CD4-positive, CD25-positive, alpha-beta regulatory T cell (primary cell): ENCODE results near the gene CAMSAP1. TPM values are rescaled to one million over a fixed set of nuclear protein-coding genes. Genes with fewer than 3 reads are reported as not detected.

Experiments used
- ATAC-seq, 2 donors: fragments of 150-1000 bp; cut with Tn5 transposase; one replicate each; pipeline ENCODE4 v1.10.0; 2021; ENCODE audit warnings: low read depth in 2 of 2, moderate number of reproducible peaks in 2 of 2, moderate library complexity in 1 of 2
- DNase-seq, 3 donors: peaks; one replicate each; pipeline versions ENCODE4 v3.0.0 to v3.0.0-alpha.2; 2012 to 2022; ENCODE audit warnings: mixed read lengths in 1 of 3
- H3K27ac ChIP-seq: one replicate; pipeline ENCODE4 v1.7.0; 2013; ENCODE audit warnings: mild to moderate bottlenecking, low read length; ENCODE audit not compliant: insufficient read depth, poor library complexity, severe bottlenecking
- H3K27me3 ChIP-seq: one replicate; pipeline ENCODE4 v1.7.0; 2013; ENCODE audit warnings: low read length; ENCODE audit not compliant: control insufficient read depth, insufficient read depth
- H3K36me3 ChIP-seq: one replicate; pipeline ENCODE4 v1.7.0; 2013; ENCODE audit warnings: mild to moderate bottlenecking, low read length, moderate library complexity; ENCODE audit not compliant: control insufficient read depth, insufficient read depth
- H3K4me1 ChIP-seq: 2 replicates; pipeline ENCODE4 v1.7.0; 2013; ENCODE audit warnings: mild to moderate bottlenecking, low read length; ENCODE audit not compliant: insufficient read depth, control insufficient read depth, poor library complexity, severe bottlenecking
- H3K4me3 ChIP-seq: one replicate; pipeline ENCODE4 v1.7.0; 2013; ENCODE audit warnings: low read depth, mild to moderate bottlenecking, low read length, moderate library complexity
- H3K9me3 ChIP-seq, 2 experiments: 1 replicate in 1 of 2; 2 replicates in 1 of 2; pipeline ENCODE4 v1.7.0; 2013; ENCODE audit warnings: low read length in 2 of 2, mild to moderate bottlenecking in 1 of 2, moderate library complexity in 1 of 2; ENCODE audit not compliant: control insufficient read depth in 2 of 2
- H3K27ac Mint-ChIP-seq, 3 donors: one replicate each; pipeline ENCODE4 v1.8.0; 2020 to 2022; ENCODE audit warnings: mild to moderate bottlenecking in 3 of 3, mixed read lengths in 3 of 3, moderate library complexity in 2 of 3
- H3K27me3 Mint-ChIP-seq: one replicate; pipeline ENCODE4 v1.8.0; 2022; ENCODE audit warnings: mild to moderate bottlenecking, mixed read lengths
- H3K36me3 Mint-ChIP-seq: one replicate; pipeline ENCODE4 v1.8.0; 2020; ENCODE audit warnings: mixed read lengths
- H3K4me1 Mint-ChIP-seq, 4 donors: one replicate each; pipeline ENCODE4 v1.8.0; 2020 to 2022; ENCODE audit warnings: mixed read lengths in 4 of 4, mild to moderate bottlenecking in 1 of 4
- H3K4me3 Mint-ChIP-seq, 4 donors: one replicate each; pipeline ENCODE4 v1.8.0; 2020 to 2022; ENCODE audit warnings: mild to moderate bottlenecking in 4 of 4, mixed read lengths in 4 of 4, moderate library complexity in 3 of 4
- H3K9me3 Mint-ChIP-seq, 7 donors: one replicate each; pipeline ENCODE4 v1.8.0; 2020 to 2022; ENCODE audit warnings: mixed read lengths in 7 of 7, mild to moderate bottlenecking in 3 of 7, moderate library complexity in 2 of 7
- polyA plus RNA-seq, 4 donors: library from polyadenylated mRNA; unstranded; fragments of 300-500 nt; fragmentation: Illumina TruSeq; gene quantifications; one replicate each; pipeline ENCODE4 v1.2.3, GENCODE V29; 2021
- total RNA-seq: library from RNA; stranded (reverse); gene quantifications from one replicate; pipeline ENCODE4 v1.2.3, GENCODE V29; 2022

Gene CAMSAP1
- total and polyA plus RNA-seq, 5 donors from 2014 or later: 0.67 to 31.6 (median 2.0) TPM

DNA sequence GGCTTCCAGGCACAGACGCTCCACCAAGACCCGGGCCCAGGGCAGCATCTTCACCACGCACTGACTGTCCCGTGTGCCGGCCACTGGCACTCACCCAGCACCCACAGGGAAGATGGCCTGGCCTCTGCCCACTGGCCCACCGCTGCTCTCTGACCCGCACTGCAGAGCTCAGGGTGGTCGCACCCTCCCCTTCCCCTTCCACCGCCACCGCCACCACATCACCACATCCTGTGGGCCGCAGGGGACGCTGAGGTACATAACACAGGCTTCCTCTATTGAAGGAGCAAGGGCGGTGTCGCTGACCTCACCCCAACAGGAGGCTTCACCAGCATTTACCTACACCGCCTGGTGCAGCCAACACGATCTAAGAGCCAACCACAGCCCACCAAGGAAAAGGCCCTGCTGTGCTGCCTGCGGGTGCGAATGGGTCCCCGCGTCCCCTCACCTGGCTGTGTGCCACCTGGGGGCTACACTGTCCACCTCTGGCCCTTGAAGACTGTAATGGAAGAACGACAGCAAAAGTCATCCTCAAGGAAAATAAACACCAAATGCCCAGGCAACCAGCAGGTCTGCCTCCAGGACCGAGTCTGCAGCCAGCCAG lies 101.8 kb downstream of the CAMSAP1 start:
- Mint-ChIP-seq H3K36me3 (peaks cover 4% of the 10 kb centered on the region), H3K9me3 (peaks cover 0 to 1% (median 0%) of the 10 kb centered on the region in 7 donors), H3K4me1 (peaks cover 0 to 6% (median 0%) of the 10 kb centered on the region in 4 donors), H3K4me3 (no peak overlapping the region), H3K27me3 (no peaks in the 10 kb centered on the region), H3K27ac (no peak overlapping the region)
- H3K4me3 ChIP-seq: no peak overlapping the region
- ATAC-seq: no peak
- no peak overlapping the region for H3K27ac ChIP-seq
- H3K9me3 ChIP-seq: no peaks in the 10 kb centered on the region
- H3K4me1 ChIP-seq: no peaks in the 10 kb centered on the region
- H3K27me3 ChIP-seq: no peaks in the 10 kb centered on the region
- DNase-seq: no peak
- H3K36me3 ChIP-seq: peaks cover 14% of the 10 kb centered on the region

DNA sequence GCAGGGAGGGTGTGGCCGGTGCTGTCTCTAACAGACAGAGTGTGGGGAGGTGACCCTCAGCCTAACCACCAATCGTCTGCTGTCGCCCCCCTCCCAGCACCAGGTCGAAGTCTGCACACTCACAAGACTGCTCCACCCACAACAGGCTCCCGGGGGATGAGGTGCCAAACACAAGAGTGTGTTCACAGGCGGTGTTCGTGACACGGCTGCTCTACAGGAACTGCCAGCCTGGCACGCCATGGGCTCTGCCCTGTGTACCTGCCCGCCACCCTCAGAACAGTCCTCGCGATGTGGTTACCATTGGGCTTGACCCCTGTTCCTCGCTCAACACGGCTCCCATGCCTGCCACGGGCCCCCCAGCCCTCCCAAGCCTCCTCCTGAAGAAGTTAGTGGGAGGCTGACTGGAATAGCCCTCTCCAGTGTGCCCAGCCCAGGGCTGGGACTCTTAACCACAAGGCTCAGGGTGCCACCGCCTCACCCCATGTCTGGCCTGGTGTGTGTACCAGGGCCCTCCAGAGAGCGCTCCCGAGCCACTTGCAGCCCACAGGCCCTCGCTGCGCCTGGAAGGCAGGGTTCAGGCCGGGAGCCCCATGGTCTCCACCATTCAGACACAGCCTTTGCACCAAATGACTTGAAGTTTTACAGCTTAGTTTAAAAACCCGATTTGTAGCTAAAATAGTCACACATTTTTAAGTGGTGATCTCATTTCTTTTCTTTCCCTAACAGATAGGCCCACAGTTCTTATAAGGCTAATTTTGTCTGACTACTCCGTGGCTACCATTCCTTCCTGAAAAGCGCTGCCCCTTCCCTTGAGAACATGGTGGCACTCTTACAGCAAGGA lies 102.5 kb downstream of the CAMSAP1 start:
- H3K27me3 ChIP-seq: no peaks in the 10 kb centered on the region
- Mint-ChIP-seq H3K27me3 (no peaks in the 10 kb centered on the region), H3K4me1 (peaks cover 0 to 6% (median 0%) of the 10 kb centered on the region in 4 donors), H3K9me3 (peaks cover 0 to 1% (median 0%) of the 10 kb centered on the region in 7 donors), H3K27ac (no peak overlapping the region), H3K36me3 (peaks cover 1% of the 10 kb centered on the region), H3K4me3 (no peak overlapping the region)
- peaks cover 7% of the 10 kb centered on the region for H3K36me3 ChIP-seq
- ATAC-seq (no peak), DNase-seq (no peak)
- H3K4me1 ChIP-seq: no peaks in the 10 kb centered on the region
- H3K4me3 ChIP-seq: no peak overlapping the region
- H3K27ac ChIP-seq: no peak overlapping the region
- no peaks in the 10 kb centered on the region for H3K9me3 ChIP-seq

GRCh38 chr9:135803441-135803840 lies 103.9 kb downstream of the CAMSAP1 start:
- no peak for DNase-seq
- Histone ChIP-seq H3K27me3 (no peaks in the 10 kb centered on the region), H3K4me1 (no peaks in the 10 kb centered on the region), H3K4me3 (no peak overlapping the region), H3K9me3 (no peaks in the 10 kb centered on the region), H3K27ac (no peak overlapping the region), H3K36me3 (no peaks in the 10 kb centered on the region)
- no peak overlapping the region for H3K27ac Mint-ChIP-seq
- no peak for ATAC-seq
- no peaks in the 10 kb centered on the region for H3K36me3 Mint-ChIP-seq
- no peak overlapping the region for H3K4me3 Mint-ChIP-seq
- peaks cover 0 to 6% (median under 1%) of the 10 kb centered on the region in 4 donors for H3K4me1 Mint-ChIP-seq
- H3K27me3 Mint-ChIP-seq: no peaks in the 10 kb centered on the region
- peaks cover 0 to 1% (median 0%) of the 10 kb centered on the region in 7 donors for H3K9me3 Mint-ChIP-seq

DNA sequence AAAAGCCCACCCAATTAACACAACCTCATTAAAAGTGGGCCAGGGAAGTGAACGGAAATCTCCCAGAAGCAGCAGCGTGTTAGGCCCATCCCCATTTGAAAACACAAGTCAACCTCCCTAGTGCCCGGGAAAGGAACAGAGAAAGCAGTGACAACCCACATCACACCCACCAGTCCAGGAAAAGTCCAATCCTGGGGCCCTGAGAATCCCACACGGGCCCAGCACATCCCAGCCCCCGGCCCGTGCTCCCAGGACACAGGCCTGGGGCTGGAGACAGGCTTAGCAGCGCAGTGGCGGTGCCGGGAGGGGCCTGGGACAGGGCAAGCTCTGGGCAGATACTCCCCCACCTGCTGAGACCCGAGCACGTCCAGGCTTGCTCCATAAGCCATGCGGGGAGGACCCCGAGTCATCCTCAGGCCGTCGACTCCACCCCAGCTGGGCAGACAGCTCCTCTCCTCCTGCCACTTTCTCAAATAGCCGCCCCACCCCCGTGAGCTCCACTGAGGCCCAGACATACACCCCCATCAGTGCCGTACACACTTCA lies 104.4 kb downstream of the CAMSAP1 start:
- Histone ChIP-seq H3K36me3 (no peaks in the 10 kb centered on the region), H3K27me3 (no peaks in the 10 kb centered on the region), H3K27ac (no peak overlapping the region), H3K9me3 (no peaks in the 10 kb centered on the region), H3K4me1 (no peaks in the 10 kb centered on the region), H3K4me3 (no peak overlapping the region)
- no peaks in the 10 kb centered on the region for H3K36me3 Mint-ChIP-seq
- H3K4me3 Mint-ChIP-seq: no peak overlapping the region
- no peaks in the 10 kb centered on the region for H3K27me3 Mint-ChIP-seq
- DNase-seq: no peak
- peaks cover 0 to 1% (median 0%) of the 10 kb centered on the region in 7 donors for H3K9me3 Mint-ChIP-seq
- no peak overlapping the region for H3K27ac Mint-ChIP-seq
- no peak for ATAC-seq
- H3K4me1 Mint-ChIP-seq: peaks cover 0 to 6% (median 2%) of the 10 kb centered on the region in 4 donors

DNA sequence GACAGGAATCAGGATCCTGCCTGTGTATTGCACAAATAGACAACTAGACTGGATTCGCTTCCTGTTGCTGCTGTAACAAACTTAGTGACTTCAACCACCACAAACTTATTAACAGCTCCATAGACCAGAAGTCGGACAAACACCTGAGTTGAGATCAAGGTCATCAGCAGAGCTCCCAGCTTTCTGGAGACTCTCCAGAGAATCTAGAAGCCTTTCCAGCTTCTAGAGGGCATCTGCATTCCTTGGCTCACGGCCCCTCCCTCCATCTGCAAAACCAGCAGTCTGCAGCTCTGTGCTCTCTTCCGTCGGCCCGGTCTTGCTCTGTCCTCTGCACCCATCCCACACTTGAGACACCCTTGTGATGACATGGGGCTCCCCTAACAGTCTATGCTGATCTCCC lies 106.3 kb downstream of the CAMSAP1 start:
- Mint-ChIP-seq H3K9me3 (peaks cover 0 to 3% (median 0%) of the 10 kb centered on the region in 7 donors), H3K4me3 (no peak overlapping the region), H3K4me1 (peaks cover 0 to 5% (median 2%) of the 10 kb centered on the region in 4 donors), H3K27me3 (no peaks in the 10 kb centered on the region), H3K27ac (no peak overlapping the region), H3K36me3 (no peaks in the 10 kb centered on the region)
- Histone ChIP-seq H3K36me3 (no peaks in the 10 kb centered on the region), H3K27me3 (no peaks in the 10 kb centered on the region), H3K9me3 (no peaks in the 10 kb centered on the region), H3K4me1 (no peaks in the 10 kb centered on the region), H3K27ac (no peak overlapping the region), H3K4me3 (no peak overlapping the region)
- DNase-seq: no peak
- ATAC-seq: no peak

DNA sequence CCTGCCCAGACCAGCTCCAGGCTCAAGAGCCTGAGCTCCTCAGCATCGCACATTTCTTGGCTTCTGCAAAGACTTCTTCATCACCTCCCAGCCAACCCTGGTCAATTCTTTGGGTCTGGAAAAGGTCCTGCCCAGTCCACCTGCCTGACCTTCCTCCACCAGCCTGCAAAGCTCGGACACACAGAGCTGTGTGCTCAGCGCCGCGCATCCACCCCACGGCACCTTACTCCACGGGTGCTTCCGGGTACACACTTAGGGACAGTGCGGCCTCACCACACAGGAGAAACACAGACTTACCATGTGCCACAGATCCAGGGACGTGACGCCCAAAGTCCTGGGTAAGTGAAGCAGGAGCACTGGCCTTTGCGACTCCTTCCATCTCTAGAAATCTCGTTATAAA lies 108.1 kb downstream of the CAMSAP1 start:
- Mint-ChIP-seq H3K4me3 (no peak overlapping the region), H3K27me3 (peaks cover 5% of the 10 kb centered on the region), H3K36me3 (no peaks in the 10 kb centered on the region), H3K9me3 (peaks cover 0 to 3% (median 0%) of the 10 kb centered on the region in 7 donors), H3K27ac (no peak overlapping the region), H3K4me1 (peaks cover 0 to 5% (median 0%) of the 10 kb centered on the region in 4 donors)
- Histone ChIP-seq H3K9me3 (no peaks in the 10 kb centered on the region), H3K4me1 (no peaks in the 10 kb centered on the region), H3K4me3 (no peak overlapping the region), H3K27ac (no peak overlapping the region), H3K27me3 (no peaks in the 10 kb centered on the region), H3K36me3 (no peaks in the 10 kb centered on the region)
- no peak for DNase-seq
- ATAC-seq: no peak

DNA sequence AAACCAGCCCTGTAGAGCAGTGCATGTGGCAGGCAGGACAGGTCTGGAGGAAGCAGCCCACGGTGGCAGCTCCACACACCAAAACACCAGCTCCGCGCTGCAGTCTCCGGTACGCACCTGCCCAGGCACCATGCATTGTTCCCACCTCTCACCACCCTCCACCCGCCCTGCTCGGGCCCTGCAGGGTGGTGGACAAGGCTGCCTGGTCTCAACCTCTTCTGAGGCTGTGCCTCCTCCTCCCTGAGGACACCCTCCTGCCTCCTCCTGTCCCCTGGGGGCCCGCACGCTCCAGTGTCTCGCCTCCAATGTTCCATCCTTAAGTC lies 109.1 kb downstream of the CAMSAP1 start:
- H3K27ac Mint-ChIP-seq: no peak overlapping the region
- peaks cover 0 to 3% (median 0%) of the 10 kb centered on the region in 7 donors for H3K9me3 Mint-ChIP-seq
- H3K4me1 Mint-ChIP-seq: peaks cover 0 to 5% (median 0%) of the 10 kb centered on the region in 4 donors

More for the DNA sequence above, 109.1 kb downstream of the CAMSAP1 start:
- no peaks in the 10 kb centered on the region for H3K36me3 Mint-ChIP-seq
- DNase-seq (no peak), ATAC-seq (no peak)
- H3K4me3 ChIP-seq: no peak overlapping the region
- no peak overlapping the region for H3K4me3 Mint-ChIP-seq
- H3K27me3 ChIP-seq: no peaks in the 10 kb centered on the region
- H3K27me3 Mint-ChIP-seq: peaks cover 5% of the 10 kb centered on the region
- no peaks in the 10 kb centered on the region for H3K36me3 ChIP-seq
- no peak overlapping the region for H3K27ac ChIP-seq
- no peaks in the 10 kb centered on the region for H3K9me3 ChIP-seq
- H3K4me1 ChIP-seq: no peaks in the 10 kb centered on the region
